IMR-90 (cell line): ENCODE data around the gene GAL3ST1. TPM values are rescaled to one million over a fixed set of nuclear protein-coding genes. Genes with fewer than 3 reads are reported as not detected.

Experiments
- ATAC-seq: fragments of 200-7000 bp; cut with Tn5 transposase; 2 replicates; pipeline ENCODE4 v1.9.1; 2020; ENCODE audit warnings: low read depth, mild to moderate bottlenecking, moderate library complexity
- BruUV-seq: library from RNA; stranded (reverse); fragments of 400-500 nt; replicated peaks from 2 replicates; lab custom pipeline; 2021; lab: Mats Ljungman, UMichigan
- CTCF ChIA-PET: fragments of 300-600 bp; formaldehyde crosslinking; extraction: SDS; loops from one replicate; lab custom pipeline; 2021; ENCODE audit warnings: antibody characterized with exemption; lab: Yijun Ruan, JAX
- POLR2A ChIA-PET: fragments of 300-600 bp; sonication (Branson Sonifier 250); formaldehyde crosslinking; loops from one replicate; lab custom pipeline; 2022; ENCODE audit warnings: antibody characterized with exemption; ENCODE audit not compliant: unreplicated experiment; lab: Charles Lee
- DNase-seq: peaks from one replicate; pipeline ENCODE4 v3.0.0; 2013
- H2AFZ ChIP-seq: replicated peaks from 2 replicates; pipeline ENCODE3; 2013; ENCODE audit warnings: low read length, mild to moderate bottlenecking; ENCODE audit not compliant: poor library complexity
- H2AK5ac ChIP-seq: 2 replicates; pipeline ENCODE4 v1.6.1; 2013; ENCODE audit warnings: low read depth, low read length, inconsistent platforms
- H2AK9ac ChIP-seq: replicated peaks from 2 replicates; pipeline ENCODE3; 2013; ENCODE audit warnings: mild to moderate bottlenecking, low read depth, low read length, moderate library complexity; ENCODE audit not compliant: poor library complexity
- H2BK120ac ChIP-seq: 2 replicates; pipeline ENCODE4 v1.6.1; 2013; ENCODE audit warnings: low read depth, low read length, inconsistent platforms
- H2BK15ac ChIP-seq: 3 replicates; pipeline ENCODE4 v1.6.1; 2013; ENCODE audit warnings: low read depth, low read length, inconsistent platforms
- H2BK20ac ChIP-seq: 2 replicates; pipeline ENCODE4 v1.6.1; 2013; ENCODE audit warnings: low read depth, mild to moderate bottlenecking, inconsistent platforms, low read length, moderate library complexity
- H2BK5ac ChIP-seq: 2 replicates; pipeline ENCODE4 v1.6.1; 2013; ENCODE audit warnings: mild to moderate bottlenecking, low read depth, low read length, inconsistent platforms; ENCODE audit not compliant: poor library complexity, severe bottlenecking
- H3K14ac ChIP-seq: replicated peaks from 2 replicates; pipeline ENCODE4 v1.6.1; 2013; ENCODE audit warnings: low read depth, low read length, inconsistent platforms
- H3K18ac ChIP-seq: 2 replicates; pipeline ENCODE4 v1.6.1; 2013; ENCODE audit warnings: low read depth, low read length, control low read depth
- H3K23ac ChIP-seq: 2 replicates; pipeline ENCODE4 v1.6.1; 2013; ENCODE audit warnings: low read depth, low read length, inconsistent platforms
- H3K27ac ChIP-seq: 2 replicates; pipeline ENCODE4 v1.5.1; 2013; ENCODE audit warnings: mild to moderate bottlenecking, control low read depth, low read length; ENCODE audit not compliant: insufficient read depth
- H3K27me3 ChIP-seq: 2 replicates; pipeline ENCODE4 v1.6.1; 2013; ENCODE audit warnings: low read length; ENCODE audit not compliant: control insufficient read depth, insufficient read depth
- H3K36me3 ChIP-seq: 2 replicates; pipeline ENCODE4 v1.6.1; 2013; ENCODE audit warnings: low read length, mixed read lengths; ENCODE audit not compliant: control insufficient read depth, insufficient read depth
- H3K4ac ChIP-seq: 2 replicates; pipeline ENCODE4 v1.6.1; 2013; ENCODE audit warnings: low read depth, low read length, inconsistent platforms
- H3K4me1 ChIP-seq: 2 replicates; pipeline ENCODE4 v1.6.1; 2013; ENCODE audit warnings: low read length, mixed read lengths; ENCODE audit not compliant: control insufficient read depth, insufficient read depth
- H3K4me2 ChIP-seq: 2 replicates; pipeline ENCODE4 v1.6.1; 2013; ENCODE audit warnings: low read depth, mild to moderate bottlenecking, control low read depth, low read length, moderate library complexity
- H3K4me3 ChIP-seq: 2 replicates; pipeline ENCODE4 v1.5.1; 2013; ENCODE audit warnings: low read depth, mild to moderate bottlenecking, control low read depth, low read length, moderate library complexity; ENCODE audit not compliant: insufficient read depth
- H3K56ac ChIP-seq: 2 replicates; pipeline ENCODE4 v1.6.1; 2013; ENCODE audit warnings: low read length, inconsistent platforms; ENCODE audit not compliant: insufficient read depth; ENCODE audit errors: extremely low read depth
- H3K79me1 ChIP-seq, 2 experiments: 2 replicates each; pipeline ENCODE4 v1.6.1; 2013; ENCODE audit warnings: low read length in 2 of 2, inconsistent platforms in 1 of 2, low read depth in 1 of 2
- H3K9ac ChIP-seq: 2 replicates; pipeline ENCODE4 v1.6.1; 2013; ENCODE audit warnings: low read depth, low read length, control low read depth
- H3K9me1 ChIP-seq: 2 replicates; pipeline ENCODE4 v1.6.1; 2013; ENCODE audit warnings: low read length, inconsistent platforms; ENCODE audit not compliant: insufficient read depth
- H3K9me3 ChIP-seq: 2 replicates; pipeline ENCODE4 v1.6.1; 2013; ENCODE audit warnings: low read length; ENCODE audit not compliant: control insufficient read depth, insufficient read depth
- H4K20me1 ChIP-seq: 2 replicates; pipeline ENCODE4 v1.6.1; 2013; ENCODE audit warnings: low read length, inconsistent platforms; ENCODE audit not compliant: insufficient read depth
- H4K5ac ChIP-seq: 2 replicates; pipeline ENCODE4 v1.6.1; 2013; ENCODE audit warnings: mild to moderate bottlenecking, low read depth, low read length, control low read depth
- H4K8ac ChIP-seq, 2 experiments: 2 replicates each; pipeline ENCODE4 v1.6.1; 2013; ENCODE audit warnings: low read depth in 2 of 2, low read length in 2 of 2, control low read depth in 1 of 2, inconsistent platforms in 1 of 2
- H4K91ac ChIP-seq: 2 replicates; pipeline ENCODE4 v1.6.1; 2013; ENCODE audit warnings: low read depth, low read length, inconsistent platforms; ENCODE audit not compliant: insufficient read depth
- BHLHE40 ChIP-seq: fragments of 150-350 bp; IDR thresholded peaks from 2 replicates; pipeline ENCODE4 v1.6.1; 2016; ENCODE audit warnings: mild to moderate bottlenecking, low read depth, low read length
- CEBPB ChIP-seq: IDR thresholded peaks from 2 replicates; pipeline ENCODE4 v1.6.1; 2012; ENCODE audit warnings: low read depth, low read length, improper control_type of control experiment
- CHD1 ChIP-seq: IDR thresholded peaks from 2 replicates; pipeline ENCODE4 v1.6.1; 2012; ENCODE audit warnings: low read depth, low read length, improper control_type of control experiment
- CTCF ChIP-seq: conservative IDR thresholded peaks from 2 replicates; pipeline ENCODE4 v1.5.1; 2012; ENCODE audit warnings: mild to moderate bottlenecking, low read depth, low read length, improper control_type of control experiment
- FOS ChIP-seq: fragments of 150-350 bp; IDR thresholded peaks from 2 replicates; pipeline ENCODE4 v1.6.1; 2016; ENCODE audit warnings: low read depth, low read length
- MAFK ChIP-seq: IDR thresholded peaks from 2 replicates; pipeline ENCODE4 v1.6.1; 2012; ENCODE audit warnings: low read depth, low read length, improper control_type of control experiment
- MAZ ChIP-seq: IDR thresholded peaks from 2 replicates; pipeline ENCODE4 v1.6.1; 2012; ENCODE audit warnings: low read depth, mild to moderate bottlenecking, low read length, improper control_type of control experiment, moderate library complexity, borderline replicate concordance
- POLR2A ChIP-seq: IDR thresholded peaks from 2 replicates; pipeline ENCODE4 v1.6.1; 2012; ENCODE audit warnings: mild to moderate bottlenecking, low read depth, low read length
- RCOR1 ChIP-seq: IDR thresholded peaks from 2 replicates; pipeline ENCODE4 v1.6.1; 2012; ENCODE audit warnings: mild to moderate bottlenecking, low read length, improper control_type of control experiment; ENCODE audit not compliant: insufficient replicate concordance
- RFX5 ChIP-seq: IDR thresholded peaks from 2 replicates; pipeline ENCODE4 v1.8.0; 2012; ENCODE audit warnings: low read depth, mild to moderate bottlenecking, low read length, moderate library complexity
- SMC3 ChIP-seq: fragments of 150-350 bp; IDR thresholded peaks from 2 replicates; pipeline ENCODE4 v1.6.1; 2016; ENCODE audit warnings: low read depth, mild to moderate bottlenecking, antibody characterized with exemption, low read length, moderate library complexity
- WGBS, 2 experiments: methylation state at CpG; one replicate each; pipeline versions ENCODE4 v1.1.5 to v1.1.7; 2013; ENCODE audit warnings: missing lambda C conversion rate in 2 of 2; ENCODE audit not compliant: insufficient read length in 1 of 2; ENCODE audit errors: extremely low coverage in 2 of 2; 5-methylcytosine and 5-hydroxymethylcytosine counted together
- dilution Hi-C: fragments of 300-500 bp; cut with HindIII; formaldehyde crosslinking; loops from one replicate; pipeline ENCODE4 v1.14.3; 2018; ENCODE audit warnings: low sequenced_read_pairs; ENCODE audit not compliant: unreplicated experiment
- in situ Hi-C: fragments of 300-500 bp; cut with MboI; formaldehyde crosslinking; loops from 3 replicates; pipeline ENCODE4 v1.14.3; 2019; ENCODE audit warnings: low sequenced_read_pairs, inconsistent platforms, mixed read lengths
- intact Hi-C: fragments of 100-400 bp; cut with micrococcal nuclease; formaldehyde crosslinking; loops from 2 replicates; pipeline ENCODE4 v1.10.0; 2022
- polyA plus RNA-seq, 3 experiments: library from polyadenylated mRNA; depleted of rRNA; stranded (reverse); fragments of >200 nt; gene quantifications; 2 replicates each; pipeline ENCODE4 v1.2.3, GENCODE V29; 2012; ENCODE audit warnings: low replicate concordance in 1 of 3
- total RNA-seq: library from RNA; depleted of rRNA; stranded (reverse); fragments of >200 nt; gene quantifications from 2 replicates; pipeline ENCODE4 v1.2.3, GENCODE V29; 2012
- TF ChIP-seq, protein P1 (sequence below): fragments of 150-350 bp; IDR thresholded peaks from 2 replicates; pipeline ENCODE4 v1.6.1; 2016; ENCODE audit warnings: low read depth, mild to moderate bottlenecking, low read length, moderate library complexity, borderline replicate concordance
- TF ChIP-seq, protein P2 (sequence below): fragments of 150-350 bp; IDR thresholded peaks from 2 replicates; pipeline ENCODE4 v1.6.1; 2017; ENCODE audit warnings: mild to moderate bottlenecking, antibody characterized with exemption, low read length, low read depth

Gene GAL3ST1
- total and polyA plus RNA-seq, 2 of the 4 experiments (the other 2 are of a cell fraction), result not detected

DNA sequence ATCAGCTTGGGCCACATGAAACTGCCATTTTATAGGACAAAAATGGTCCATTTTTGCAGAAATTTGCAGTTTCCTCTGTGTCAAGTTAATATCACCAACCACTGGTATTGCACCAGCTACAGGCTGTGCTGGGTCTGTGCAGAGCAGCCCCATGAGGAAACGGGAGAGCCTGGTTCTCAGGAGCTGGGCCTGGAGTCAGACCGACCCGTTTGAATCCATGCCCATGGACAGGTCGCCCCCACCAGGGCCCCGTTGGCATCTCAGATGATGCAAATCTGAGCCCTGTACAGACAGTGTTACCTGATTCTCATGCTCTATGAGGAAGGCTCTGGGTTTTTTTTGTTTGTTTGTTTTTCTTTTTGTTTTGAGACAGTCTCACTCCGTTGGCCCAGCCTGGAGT, 18.1 kb downstream of the GAL3ST1 start:
- H3K23ac ChIP-seq, result no peak overlapping the region
- DNase-seq (no peak), ATAC-seq (no peak; the same call in 1 of the 2 replicates)
- no peak overlapping the region for H3K4ac ChIP-seq
- ChIA-PET CTCF (no interaction called here), POLR2A (no interaction called here)
- no peak overlapping the region for H3K4me2 ChIP-seq
- H4K8ac ChIP-seq, result no peak overlapping the region
- intact Hi-C loops (no loop called here), in situ Hi-C loops (no loop called here), dilution Hi-C loops (no loop called here)
- no peak overlapping the region for H2AK5ac ChIP-seq
- H3K27ac ChIP-seq, result no peak overlapping the region
- no peaks in the 10 kb centered on the region for H3K9me1 ChIP-seq
- no peaks in the 10 kb centered on the region for H3K4me1 ChIP-seq
- no peaks in the 10 kb centered on the region for H3K36me3 ChIP-seq
- peaks cover 10% of the 10 kb centered on the region; the same call in 1 of the 2 replicates for H3K27me3 ChIP-seq
- no peak overlapping the region for H2AK9ac ChIP-seq
- H2BK15ac ChIP-seq, result no peak overlapping the region
- H2BK20ac ChIP-seq, result no peak overlapping the region
- H3K9ac ChIP-seq, result no peak overlapping the region
- H4K5ac ChIP-seq, result no peak overlapping the region
- H3K18ac ChIP-seq, result no peak overlapping the region
- H4K91ac ChIP-seq, result no peak overlapping the region
- no peak overlapping the region for H3K14ac ChIP-seq
- H4K20me1 ChIP-seq, result no peaks in the 10 kb centered on the region
- no peak overlapping the region for H2BK120ac ChIP-seq
- no peaks in the 10 kb centered on the region for H3K79me1 ChIP-seq
- H3K4me3 ChIP-seq, result no peak overlapping the region
- BruUV-seq, result no TSS peak
- no peaks in the 10 kb centered on the region for H3K9me3 ChIP-seq
- no CpG with 5 or more reads among the region's 6 CpGs for WGBS, 2 experiments
- no peak for TF ChIP-seq SMC3
- TF ChIP-seq RFX5, result no peak
- TF ChIP-seq MAZ, result no peak
- TF ChIP-seq FOS, result no peak
- TF ChIP-seq, protein P1, sequence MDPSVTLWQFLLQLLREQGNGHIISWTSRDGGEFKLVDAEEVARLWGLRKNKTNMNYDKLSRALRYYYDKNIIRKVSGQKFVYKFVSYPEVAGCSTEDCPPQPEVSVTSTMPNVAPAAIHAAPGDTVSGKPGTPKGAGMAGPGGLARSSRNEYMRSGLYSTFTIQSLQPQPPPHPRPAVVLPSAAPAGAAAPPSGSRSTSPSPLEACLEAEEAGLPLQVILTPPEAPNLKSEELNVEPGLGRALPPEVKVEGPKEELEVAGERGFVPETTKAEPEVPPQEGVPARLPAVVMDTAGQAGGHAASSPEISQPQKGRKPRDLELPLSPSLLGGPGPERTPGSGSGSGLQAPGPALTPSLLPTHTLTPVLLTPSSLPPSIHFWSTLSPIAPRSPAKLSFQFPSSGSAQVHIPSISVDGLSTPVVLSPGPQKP, result no peak
- no peak for TF ChIP-seq CTCF
- TF ChIP-seq POLR2A, result no peak
- no peak for TF ChIP-seq MAFK
- TF ChIP-seq BHLHE40, result no peak
- no peak for TF ChIP-seq RCOR1
- TF ChIP-seq, protein P2, sequence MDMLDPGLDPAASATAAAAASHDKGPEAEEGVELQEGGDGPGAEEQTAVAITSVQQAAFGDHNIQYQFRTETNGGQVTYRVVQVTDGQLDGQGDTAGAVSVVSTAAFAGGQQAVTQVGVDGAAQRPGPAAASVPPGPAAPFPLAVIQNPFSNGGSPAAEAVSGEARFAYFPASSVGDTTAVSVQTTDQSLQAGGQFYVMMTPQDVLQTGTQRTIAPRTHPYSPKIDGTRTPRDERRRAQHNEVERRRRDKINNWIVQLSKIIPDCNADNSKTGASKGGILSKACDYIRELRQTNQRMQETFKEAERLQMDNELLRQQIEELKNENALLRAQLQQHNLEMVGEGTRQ, result no peak
- TF ChIP-seq CEBPB, result no peak
- no peak for TF ChIP-seq CHD1
- no peak overlapping the region for H2BK5ac ChIP-seq
- H3K56ac ChIP-seq, result no peak overlapping the region
- H2AFZ ChIP-seq, result no peak overlapping the region
